ENCODE measurements around the gene AGBL1.
A peak's percentile ranks its signal among the peaks of the same experiment; 100 is the strongest.

AGBL1 gene

DNA sequence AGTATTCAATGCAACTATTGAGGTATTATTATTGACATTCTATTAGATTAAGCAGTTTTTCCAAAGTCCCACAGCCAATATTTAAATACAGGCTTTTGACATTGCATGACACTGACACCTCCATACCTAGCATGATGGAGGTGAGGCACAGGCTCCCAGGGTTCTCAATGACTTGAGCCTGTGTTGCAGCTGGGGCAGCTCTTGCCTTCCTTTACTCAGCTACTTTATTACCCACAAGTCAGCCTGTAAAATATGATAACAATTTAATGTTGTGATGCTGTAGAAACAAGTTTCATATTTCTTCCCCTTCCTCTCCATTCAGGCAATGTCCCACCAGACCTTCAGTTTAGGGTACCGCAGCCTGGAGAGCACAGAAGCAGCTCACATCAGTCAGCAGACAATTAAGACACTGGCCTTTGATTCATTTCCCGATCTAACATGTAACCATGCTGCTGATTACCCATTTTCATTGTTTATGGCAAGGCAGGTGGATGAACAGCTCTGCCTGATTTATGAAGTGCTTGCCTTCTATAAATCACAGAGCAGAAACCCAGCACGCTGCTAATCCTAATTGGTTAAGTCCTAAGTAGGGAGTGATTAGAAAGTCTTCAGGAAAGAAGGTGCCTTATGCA lies 826.1 kb downstream of the AGBL1 start:
- Histone ChIP-seq H3K4me3 (replicated peaks; ENCODE audit: low read depth, low read length) (no peak overlapping the region), H3K36me3 (ENCODE audit: control insufficient read depth, insufficient read depth, low read length) (no peaks in the 10 kb centered on the region), H3K27me3 (replicated peaks; ENCODE audit: control insufficient read depth, insufficient read depth, low read length) (no peaks in the 10 kb centered on the region)
- no peak for DNase-seq (ENCODE audit: extremely low read depth, insufficient read length)
- TF ChIP-seq CTCF (IDR thresholded peaks at IDR 0.05; ENCODE audit: insufficient read depth, low read length, poor library complexity, severe bottlenecking), result no peak

- TF ChIP-seq CTCF (IDR thresholded peaks at IDR 0.05; ENCODE audit: insufficient read depth, low read length, poor library complexity, severe bottlenecking), result no peak
- DNase-seq (ENCODE audit: extremely low read depth, insufficient read length), result no peak
- no peaks in the 10 kb centered on the region for H3K36me3 ChIP-seq (ENCODE audit: control insufficient read depth, insufficient read depth, low read length)
- H3K27me3 ChIP-seq (replicated peaks; ENCODE audit: control insufficient read depth, insufficient read depth, low read length), result no peaks in the 10 kb centered on the region
- no peak overlapping the region for H3K4me3 ChIP-seq (replicated peaks; ENCODE audit: low read depth, low read length)
Measured at GRCh38 chr15:86906376-86906775, 826.7 kb downstream of the AGBL1 start.

GRCh38 chr15:86911022-86911421 lies 831.4 kb downstream of the AGBL1 start:
- no peaks in the 10 kb centered on the region for H3K27me3 ChIP-seq (replicated peaks; ENCODE audit: control insufficient read depth, insufficient read depth, low read length)
- no peak overlapping the region for H3K4me3 ChIP-seq (replicated peaks; ENCODE audit: low read depth, low read length)
- TF ChIP-seq CTCF (IDR thresholded peaks at IDR 0.05; ENCODE audit: insufficient read depth, low read length, poor library complexity, severe bottlenecking), result no peak
- no peak for DNase-seq (ENCODE audit: extremely low read depth, insufficient read length)
- no peaks in the 10 kb centered on the region for H3K36me3 ChIP-seq (ENCODE audit: control insufficient read depth, insufficient read depth, low read length)

GRCh38 chr15:86912661-86913060 lies 833.0 kb downstream of the AGBL1 start:
- Histone ChIP-seq H3K4me3 (replicated peaks; ENCODE audit: low read depth, low read length) (no peak overlapping the region), H3K27me3 (replicated peaks; ENCODE audit: control insufficient read depth, insufficient read depth, low read length) (no peaks in the 10 kb centered on the region), H3K36me3 (ENCODE audit: control insufficient read depth, insufficient read depth, low read length) (no peaks in the 10 kb centered on the region)
- TF ChIP-seq CTCF (IDR thresholded peaks at IDR 0.05; ENCODE audit: insufficient read depth, low read length, poor library complexity, severe bottlenecking), result no peak
- no peak for DNase-seq (ENCODE audit: extremely low read depth, insufficient read length)

- H3K4me3 ChIP-seq (replicated peaks; ENCODE audit: low read depth, low read length), result no peak overlapping the region
- no peaks in the 10 kb centered on the region for H3K27me3 ChIP-seq (replicated peaks; ENCODE audit: control insufficient read depth, insufficient read depth, low read length)
- H3K36me3 ChIP-seq (ENCODE audit: control insufficient read depth, insufficient read depth, low read length), result no peaks in the 10 kb centered on the region
- DNase-seq (ENCODE audit: extremely low read depth, insufficient read length), result no peak
- TF ChIP-seq CTCF (IDR thresholded peaks at IDR 0.05; ENCODE audit: insufficient read depth, low read length, poor library complexity, severe bottlenecking), result peak; percentile 38
Measured at GRCh38 chr15:86915811-86916331, 836.2 kb downstream of the AGBL1 start.
